Measurements from ENCODE around the gene NUP93. TPM values are rescaled to one million over a fixed set of nuclear protein-coding genes. Genes with fewer than 3 reads are reported as not detected.

Gene NUP93
- total and polyA plus RNA-seq, 2 of the 8 experiments (the other 6 are each of a cell fraction or from before 2014, with no cell fraction given): 147 to 201 TPM

DNA sequence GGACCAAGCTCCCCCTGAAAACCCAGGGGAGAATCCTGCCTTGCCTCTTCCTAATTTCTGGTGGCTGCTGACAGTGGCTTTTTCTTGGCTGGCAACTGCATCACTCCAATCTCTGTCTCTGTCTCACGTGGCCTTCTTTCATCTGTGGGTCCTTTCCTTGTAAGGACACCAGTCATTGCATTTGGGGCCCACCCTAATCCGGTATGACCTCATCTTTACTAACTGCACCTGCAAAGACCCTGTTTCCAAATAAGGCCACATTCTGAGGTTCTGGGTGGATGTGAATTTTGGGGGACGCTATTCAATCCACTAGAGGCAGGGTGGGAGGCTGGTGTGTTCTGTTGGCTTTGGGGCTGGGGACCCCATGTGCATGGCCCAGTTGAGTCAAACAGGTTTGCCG lies 146.1 kb downstream of the NUP93 start (continued):
- TF ChIP-seq SIN3A (conservative IDR thresholded peaks at IDR 0.05 in 1 of 2, IDR thresholded peaks at IDR 0.05 in 1 of 2; ENCODE audit: low read depth in 1 of 2, low read length in 2 of 2) (no peak), POLR2AphosphoS5 (IDR thresholded peaks at IDR 0.05; ENCODE audit: low read depth, low read length) (no peak)

Measured in H1 (cell line).